Activated B cell treated with CpG ODN at 0.5 μM for 24 hours (primary cell): Measurements from ENCODE around the gene WAC. TPM values are rescaled to one million over a fixed set of nuclear protein-coding genes. Genes with fewer than 3 reads are reported as not detected.

Experiments
- ATAC-seq: fragments of 200-7000 bp; cut with Tn5 transposase; one replicate; pipeline ENCODE4 v1.10.0; 2021; ENCODE audit warnings: low read depth, mild to moderate bottlenecking, moderate library complexity
- CTCF ChIA-PET: fragments of 350-600 bp; sonication (Branson Sonifier 250); formaldehyde crosslinking; loops from one replicate; lab custom pipeline; 2021; ENCODE audit warnings: antibody characterized with exemption; lab: Charles Lee
- POLR2A ChIA-PET: fragments of 350-600 bp; sonication (Branson Sonifier 250); formaldehyde crosslinking; loops from one replicate; lab custom pipeline; 2021; ENCODE audit warnings: antibody characterized with exemption; lab: Charles Lee
- DNase-seq: peaks from one replicate; pipeline ENCODE4 v3.0.0; 2022
- H3K27ac Mint-ChIP-seq: one replicate; pipeline ENCODE4 v1.8.0; 2020; ENCODE audit warnings: mixed read lengths
- H3K27me3 Mint-ChIP-seq: one replicate; pipeline ENCODE4 v1.8.0; 2021; ENCODE audit warnings: mixed read lengths
- H3K36me3 Mint-ChIP-seq: one replicate; pipeline ENCODE4 v1.8.0; 2021; ENCODE audit warnings: low read depth, mixed read lengths
- H3K4me1 Mint-ChIP-seq: one replicate; pipeline ENCODE4 v1.8.0; 2021; ENCODE audit warnings: mixed read lengths
- H3K4me3 Mint-ChIP-seq: one replicate; pipeline ENCODE4 v1.8.0; 2020; ENCODE audit warnings: mild to moderate bottlenecking, mixed read lengths
- H3K9me3 Mint-ChIP-seq: one replicate; pipeline ENCODE4 v1.8.0; 2020; ENCODE audit warnings: mixed read lengths
- CTCF ChIP-seq: fragments of 200-600 bp; IDR thresholded peaks from one replicate; pipeline ENCODE4 v1.8.0; 2022; ENCODE audit warnings: antibody characterized with exemption, mild to moderate bottlenecking
- intact Hi-C: fragments of 100-400 bp; cut with micrococcal nuclease; formaldehyde crosslinking; loops from one replicate; pipeline ENCODE4 v1.15.1; 2024
- total RNA-seq: library from RNA; stranded (reverse); gene quantifications from 2 replicates; pipeline ENCODE4 v1.2.3, GENCODE V29; 2022

Gene WAC
- total RNA-seq, 1 donor from 2014 or later: 159 TPM

- peaks cover 64% of the 10 kb centered on the region for H3K36me3 Mint-ChIP-seq
- H3K4me1 Mint-ChIP-seq: no peaks in the 10 kb centered on the region
- intact Hi-C loops: no loop called here
- H3K27me3 Mint-ChIP-seq: no peaks in the 10 kb centered on the region
- no peak for TF ChIP-seq CTCF
- ATAC-seq (no peak), DNase-seq (no peak)
- H3K4me3 Mint-ChIP-seq: no peak overlapping the region
- H3K9me3 Mint-ChIP-seq: no peaks in the 10 kb centered on the region
- no peak overlapping the region for H3K27ac Mint-ChIP-seq
- ChIA-PET CTCF (interaction anchor here (1.4 kb wide), 1 partner anchor 9 kb away, joined by 9 read pairs; no protein-coding TSS in a partner anchor), POLR2A (no interaction called here)
These were observed 86.5 kb downstream of the WAC start for GRCh38 chr10:28619455-28619854.

- ATAC-seq: no peak
- H3K36me3 Mint-ChIP-seq: peaks cover 56% of the 10 kb centered on the region
- no peaks in the 10 kb centered on the region for H3K9me3 Mint-ChIP-seq
- ChIA-PET POLR2A (no interaction called here), CTCF (interaction anchor here (1.0 to 1.4 kb wide), 2 partner anchors 8 to 17 kb away, joined by 4 to 9 read pairs; no protein-coding TSS in a partner anchor)
- no peaks in the 10 kb centered on the region for H3K27me3 Mint-ChIP-seq
- no peak overlapping the region for H3K27ac Mint-ChIP-seq
- H3K4me3 Mint-ChIP-seq: no peak overlapping the region
- no peaks in the 10 kb centered on the region for H3K4me1 Mint-ChIP-seq
- TF ChIP-seq CTCF: no peak
- DNase-seq: no peak
- intact Hi-C loops: no loop called here
These were observed 87.3 kb downstream of the WAC start for GRCh38 chr10:28620251-28620650.

- Mint-ChIP-seq H3K4me3 (no peak overlapping the region), H3K27me3 (peaks cover 6% of the 10 kb centered on the region), H3K4me1 (peaks cover 6% of the 10 kb centered on the region), H3K36me3 (peaks cover 31% of the 10 kb centered on the region), H3K27ac (no peak overlapping the region), H3K9me3 (no peaks in the 10 kb centered on the region)
- ATAC-seq (no peak), DNase-seq (no peak)
- TF ChIP-seq CTCF: no peak
- POLR2A ChIA-PET: interaction anchor here (0.6 kb wide), 1 partner anchor 79 kb away, joined by 3 read pairs; no protein-coding TSS in a partner anchor
- CTCF ChIA-PET: interaction anchor here (0.6 kb wide), 1 partner anchor 1094 kb away, joined by 4 read pairs; no protein-coding TSS in a partner anchor
- intact Hi-C loops: no loop called here
These were observed 90.6 kb downstream of the WAC start for GRCh38 chr10:28623483-28623882.

GRCh38 chr10:28624351-28624750, 91.4 kb downstream of the WAC start:
- POLR2A ChIA-PET: no interaction called here
- Mint-ChIP-seq H3K27me3 (peaks cover 8% of the 10 kb centered on the region), H3K27ac (no peak overlapping the region), H3K4me3 (no peak overlapping the region), H3K9me3 (no peaks in the 10 kb centered on the region), H3K36me3 (peaks cover 25% of the 10 kb centered on the region), H3K4me1 (peaks cover 6% of the 10 kb centered on the region)
- DNase-seq (no peak), ATAC-seq (no peak)
- CTCF ChIA-PET: no interaction called here
- TF ChIP-seq CTCF: no peak
- intact Hi-C loops: no loop called here

GRCh38 chr10:28627102-28627501, 94.2 kb downstream of the WAC start:
- H3K27ac Mint-ChIP-seq: no peak overlapping the region
- H3K36me3 Mint-ChIP-seq: peaks cover 4% of the 10 kb centered on the region
- intact Hi-C loops: no loop called here
- POLR2A ChIA-PET: no interaction called here
- H3K4me1 Mint-ChIP-seq: peaks cover 6% of the 10 kb centered on the region
- DNase-seq (no peak), ATAC-seq (no peak)
- CTCF ChIA-PET: no interaction called here
- peaks cover 17% of the 10 kb centered on the region for H3K27me3 Mint-ChIP-seq
- TF ChIP-seq CTCF: no peak
- H3K4me3 Mint-ChIP-seq: no peak overlapping the region
- H3K9me3 Mint-ChIP-seq: no peaks in the 10 kb centered on the region
